22Rv1 (cell line): Measurements from ENCODE around the gene PLD1.

ENCODE experiments used
- ZFX ChIP-seq: fragments of 450-650 bp; IDR thresholded peaks from 2 replicates; pipeline ENCODE4 v1.6.1; 2017; ENCODE audit warnings: antibody characterized with exemption, borderline replicate concordance
- TF ChIP-seq, protein P1 (sequence below): fragments of 450-650 bp; IDR thresholded peaks from 2 replicates; pipeline ENCODE4 v1.5.1; 2017; ENCODE audit warnings: mild to moderate bottlenecking

DNA sequence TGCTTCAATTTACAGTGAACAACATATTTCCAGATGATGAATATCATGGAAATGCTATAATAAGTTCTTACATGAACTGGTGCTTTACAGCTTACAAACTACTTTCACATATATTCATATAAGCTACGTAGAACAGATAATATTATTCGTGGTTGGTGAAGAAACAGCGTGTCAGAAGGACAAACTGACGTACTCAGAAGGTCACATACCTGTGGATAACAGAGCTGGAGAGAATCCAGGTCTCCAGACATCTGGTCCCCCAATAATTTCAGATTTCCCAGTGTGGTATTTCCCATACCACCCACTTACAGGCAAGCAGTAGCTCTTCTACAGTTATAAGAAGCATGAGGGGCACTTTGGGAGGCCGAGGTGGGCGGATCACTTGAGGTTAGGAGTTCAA lies 156.6 kb downstream of the PLD1 start:
- TF ChIP-seq, protein P1, sequence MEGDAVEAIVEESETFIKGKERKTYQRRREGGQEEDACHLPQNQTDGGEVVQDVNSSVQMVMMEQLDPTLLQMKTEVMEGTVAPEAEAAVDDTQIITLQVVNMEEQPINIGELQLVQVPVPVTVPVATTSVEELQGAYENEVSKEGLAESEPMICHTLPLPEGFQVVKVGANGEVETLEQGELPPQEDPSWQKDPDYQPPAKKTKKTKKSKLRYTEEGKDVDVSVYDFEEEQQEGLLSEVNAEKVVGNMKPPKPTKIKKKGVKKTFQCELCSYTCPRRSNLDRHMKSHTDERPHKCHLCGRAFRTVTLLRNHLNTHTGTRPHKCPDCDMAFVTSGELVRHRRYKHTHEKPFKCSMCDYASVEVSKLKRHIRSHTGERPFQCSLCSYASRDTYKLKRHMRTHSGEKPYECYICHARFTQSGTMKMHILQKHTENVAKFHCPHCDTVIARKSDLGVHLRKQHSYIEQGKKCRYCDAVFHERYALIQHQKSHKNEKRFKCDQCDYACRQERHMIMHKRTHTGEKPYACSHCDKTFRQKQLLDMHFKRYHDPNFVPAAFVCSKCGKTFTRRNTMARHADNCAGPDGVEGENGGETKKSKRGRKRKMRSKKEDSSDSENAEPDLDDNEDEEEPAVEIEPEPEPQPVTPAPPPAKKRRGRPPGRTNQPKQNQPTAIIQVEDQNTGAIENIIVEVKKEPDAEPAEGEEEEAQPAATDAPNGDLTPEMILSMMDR: no peak
- TF ChIP-seq ZFX: no peak
